ENCODE data around the gene HEMK1. TPM values are rescaled to one million over a fixed set of nuclear protein-coding genes. Genes with fewer than 3 reads are reported as not detected.

Gene HEMK1
- total and polyA plus RNA-seq, 2 of the 4 experiments (the other 2 are of a cell fraction), result 17.2 to 20.8 TPM

DNA sequence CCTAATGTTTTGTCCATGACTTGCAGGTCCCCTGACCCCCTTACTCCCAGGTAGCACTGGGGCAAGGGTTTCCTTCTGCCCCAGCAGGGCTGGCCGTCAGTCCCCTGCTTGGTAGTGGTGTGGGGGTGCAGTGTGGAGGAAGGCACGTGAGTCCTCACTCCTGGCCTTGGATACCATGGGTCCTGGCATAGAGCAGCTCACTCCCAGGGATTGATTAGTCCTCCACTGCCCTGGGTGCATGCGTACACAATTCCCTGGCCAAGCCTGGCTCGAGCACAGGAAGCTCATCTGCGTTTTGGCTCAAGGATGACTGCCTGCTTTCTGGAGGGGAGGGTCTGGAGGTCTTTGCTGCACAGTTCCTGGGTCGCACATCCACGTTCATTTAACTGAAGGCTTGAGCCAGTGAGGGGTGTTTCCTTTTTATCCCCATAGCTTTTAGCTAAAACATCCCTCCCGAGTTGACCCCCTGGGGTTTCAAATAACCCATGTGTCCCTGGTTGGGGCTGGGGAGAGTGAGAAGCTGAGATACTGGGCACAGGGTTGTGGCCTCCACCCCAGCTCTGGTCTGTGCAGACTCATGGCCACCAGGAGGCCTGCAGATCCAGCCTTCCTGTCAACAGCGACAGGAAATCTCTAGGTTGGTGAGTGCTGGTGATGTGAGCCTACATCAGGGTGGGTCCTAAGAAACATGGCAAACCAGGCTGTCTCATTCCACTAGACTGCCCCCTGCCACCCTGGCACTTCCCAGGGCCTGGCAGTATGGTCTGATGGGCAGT lies 11.5 kb downstream of the HEMK1 start:
- Histone ChIP-seq H3K56ac (ENCODE audit: extremely low read depth, insufficient read depth, low read length) (no peak overlapping the region), H2BK120ac (ENCODE audit: low read depth, low read length) (no peak overlapping the region), H3K4me3 (ENCODE audit: insufficient read depth, low read depth, low read length) (no peak overlapping the region), H4K91ac (ENCODE audit: insufficient read depth, low read depth, low read length) (no peak overlapping the region), H3K18ac (ENCODE audit: low read depth, low read length) (no peak overlapping the region), H4K20me1 (ENCODE audit: insufficient read depth, low read length) (no peaks in the 10 kb centered on the region), H2BK20ac (ENCODE audit: low read depth, low read length) (no peak overlapping the region), H3K27me3 (ENCODE audit: control insufficient read depth, insufficient read depth, low read length) (no peaks in the 10 kb centered on the region), H2BK5ac (ENCODE audit: low read depth, low read length, poor library complexity, severe bottlenecking) (no peak overlapping the region), H3K4me2 (ENCODE audit: low read depth, low read length) (no peak overlapping the region), H2AK5ac (ENCODE audit: low read depth, low read length) (no peak overlapping the region), H3K4me1 (ENCODE audit: control insufficient read depth, insufficient read depth, low read length) (no peaks in the 10 kb centered on the region), H3K27ac (ENCODE audit: insufficient read depth, low read length) (no peak overlapping the region), H3K23ac (ENCODE audit: low read depth, low read length) (no peak overlapping the region), H2AK9ac (replicated peaks; ENCODE audit: low read depth, low read length, poor library complexity) (no peak overlapping the region), H3K4ac (ENCODE audit: low read depth, low read length) (no peak overlapping the region), H3K9me3 (ENCODE audit: control insufficient read depth, insufficient read depth, low read length) (no peaks in the 10 kb centered on the region), H3K36me3 (ENCODE audit: control insufficient read depth, insufficient read depth, low read length) (peaks cover 52% of the 10 kb centered on the region; the same call in 1 of the 2 replicates), H2BK15ac (ENCODE audit: low read depth, low read length) (no peak overlapping the region), H3K14ac (replicated peaks; ENCODE audit: low read depth, low read length) (no peak overlapping the region), H3K9me1 (ENCODE audit: insufficient read depth, low read length) (peaks cover 6% of the 10 kb centered on the region; the same call in 1 of the 2 replicates), H3K79me1 (ENCODE audit: low read depth in 1 of 2, low read length in 2 of 2) (no peaks in the 10 kb centered on the region), H4K8ac (ENCODE audit: low read depth in 2 of 2, low read length in 2 of 2) (no peak overlapping the region), H4K5ac (ENCODE audit: low read depth, low read length) (no peak overlapping the region), H2AFZ (replicated peaks; ENCODE audit: low read length, poor library complexity) (no peak overlapping the region), H3K9ac (ENCODE audit: low read depth, low read length) (no peak overlapping the region)
- WGBS, 2 experiments (ENCODE audit: extremely low coverage in 2 of 2, insufficient read length in 1 of 2), result no CpG with 5 or more reads among the region's 9 CpGs
- ATAC-seq (ENCODE audit: low read depth) (no peak), DNase-seq (no peak)
- BruUV-seq (replicated peaks), result no TSS peak
- TF ChIP-seq RCOR1 (IDR thresholded peaks at IDR 0.05; ENCODE audit: insufficient replicate concordance, low read length) (no peak), NFE2L2 (IDR thresholded peaks at IDR 0.05; ENCODE audit: low read depth, low read length) (no peak), RFX5 (IDR thresholded peaks at IDR 0.05; ENCODE audit: low read depth, low read length) (no peak), MAZ (IDR thresholded peaks at IDR 0.05; ENCODE audit: borderline replicate concordance, low read depth, low read length) (no peak), RAD21 (IDR thresholded peaks at IDR 0.05; ENCODE audit: low read length) (no peak), MXI1 (IDR thresholded peaks at IDR 0.05; ENCODE audit: borderline replicate concordance, low read depth, low read length) (no peak), SMC3 (IDR thresholded peaks at IDR 0.05; ENCODE audit: low read depth, low read length) (no peak), CHD1 (IDR thresholded peaks at IDR 0.05; ENCODE audit: low read depth, low read length) (no peak), FOS (IDR thresholded peaks at IDR 0.05; ENCODE audit: low read depth, low read length) (no peak)
- TF ChIP-seq, protein P1, sequence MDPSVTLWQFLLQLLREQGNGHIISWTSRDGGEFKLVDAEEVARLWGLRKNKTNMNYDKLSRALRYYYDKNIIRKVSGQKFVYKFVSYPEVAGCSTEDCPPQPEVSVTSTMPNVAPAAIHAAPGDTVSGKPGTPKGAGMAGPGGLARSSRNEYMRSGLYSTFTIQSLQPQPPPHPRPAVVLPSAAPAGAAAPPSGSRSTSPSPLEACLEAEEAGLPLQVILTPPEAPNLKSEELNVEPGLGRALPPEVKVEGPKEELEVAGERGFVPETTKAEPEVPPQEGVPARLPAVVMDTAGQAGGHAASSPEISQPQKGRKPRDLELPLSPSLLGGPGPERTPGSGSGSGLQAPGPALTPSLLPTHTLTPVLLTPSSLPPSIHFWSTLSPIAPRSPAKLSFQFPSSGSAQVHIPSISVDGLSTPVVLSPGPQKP (IDR thresholded peaks at IDR 0.05; ENCODE audit: borderline replicate concordance, low read depth, low read length), result no peak
- TF ChIP-seq, protein P2, sequence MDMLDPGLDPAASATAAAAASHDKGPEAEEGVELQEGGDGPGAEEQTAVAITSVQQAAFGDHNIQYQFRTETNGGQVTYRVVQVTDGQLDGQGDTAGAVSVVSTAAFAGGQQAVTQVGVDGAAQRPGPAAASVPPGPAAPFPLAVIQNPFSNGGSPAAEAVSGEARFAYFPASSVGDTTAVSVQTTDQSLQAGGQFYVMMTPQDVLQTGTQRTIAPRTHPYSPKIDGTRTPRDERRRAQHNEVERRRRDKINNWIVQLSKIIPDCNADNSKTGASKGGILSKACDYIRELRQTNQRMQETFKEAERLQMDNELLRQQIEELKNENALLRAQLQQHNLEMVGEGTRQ (IDR thresholded peaks at IDR 0.05; ENCODE audit: low read depth, low read length), result no peak
- dilution Hi-C loops (cut with HindIII; ENCODE audit: low sequenced_read_pairs, unreplicated experiment), result no loop called here
- in situ Hi-C loops (cut with MboI; ENCODE audit: low sequenced_read_pairs), result no loop called here
- CTCF ChIA-PET, result interaction anchor here (1.1 kb wide), 1 partner anchor 34 kb away, joined by 6 read pairs; no protein-coding TSS in a partner anchor
- intact Hi-C loops (cut with micrococcal nuclease), result no loop called here
- POLR2A ChIA-PET (ENCODE audit: unreplicated experiment), result no interaction called here
